ENCODE measurements around the gene TAS2R3. TPM values are rescaled to one million over a fixed set of nuclear protein-coding genes. Genes with fewer than 3 reads are reported as not detected.

The TAS2R3 gene
- total and polyA plus RNA-seq, 7 donors = 0.66 to 3.8 (median 0.83) TPM; not detected in 2

GRCh38 chr7:141717450-141717849 lies 46.4 kb upstream of the TAS2R3 start:
- H3K4me3 ChIP-seq = no peak overlapping the region
- 95 to 97% methylated on average over 1 of the region's 1 CpG for whole genome bisulfite sequencing, 2 donors
- intact Hi-C loops (cut with DNase I) = no loop called here
- H3K9me3 ChIP-seq = no peaks in the 10 kb centered on the region
- no peak for TF ChIP-seq EP300 (IDR thresholded peaks at IDR 0.05)
- TF ChIP-seq CTCF (IDR thresholded peaks at IDR 0.05) = no peak
- no peak for TF ChIP-seq POLR2A (IDR thresholded peaks at IDR 0.05)
- TF ChIP-seq POLR2AphosphoS5 (IDR thresholded peaks at IDR 0.05) = no peak
- DNase-seq = no peak
- H3K27ac ChIP-seq = no peak overlapping the region
- H3K4me1 ChIP-seq = no peaks in the 10 kb centered on the region
- H3K27me3 ChIP-seq = no peaks in the 10 kb centered on the region
- H3K36me3 ChIP-seq = no peaks in the 10 kb centered on the region

GRCh38 chr7:141722529-141722928 lies 41.4 kb upstream of the TAS2R3 start:
- WGBS, 2 donors = 68 to 90% methylated on average over 2 of the region's 2 CpGs
- H3K27me3 ChIP-seq = no peaks in the 10 kb centered on the region
- intact Hi-C loops (cut with DNase I) = no loop called here

GRCh38 chr7:141729020-141729419 lies 34.9 kb upstream of the TAS2R3 start:
- no peak overlapping the region for H3K27ac ChIP-seq
- intact Hi-C loops (cut with DNase I) = no loop called here
- no peaks in the 10 kb centered on the region for H3K36me3 ChIP-seq
- no peaks in the 10 kb centered on the region for H3K9me3 ChIP-seq
- no peak for DNase-seq
- no peaks in the 10 kb centered on the region for H3K27me3 ChIP-seq
- no peak for TF ChIP-seq CTCF (IDR thresholded peaks at IDR 0.05)
- TF ChIP-seq POLR2A (IDR thresholded peaks at IDR 0.05) = no peak
- H3K4me1 ChIP-seq = no peaks in the 10 kb centered on the region
- H3K4me3 ChIP-seq = no peak overlapping the region
- WGBS, 2 donors = 90 to 95% methylated on average over 1 of the region's 1 CpG

More at GRCh38 chr7:141722529-141722928, 41.4 kb upstream of the TAS2R3 start:
- H3K9me3 ChIP-seq = no peaks in the 10 kb centered on the region
- H3K4me3 ChIP-seq = no peak overlapping the region
- no peak for TF ChIP-seq CTCF (IDR thresholded peaks at IDR 0.05)
- TF ChIP-seq POLR2AphosphoS5 (IDR thresholded peaks at IDR 0.05) = no peak
- H3K4me1 ChIP-seq = no peaks in the 10 kb centered on the region
- no peak for DNase-seq
- H3K36me3 ChIP-seq = no peaks in the 10 kb centered on the region
- no peak overlapping the region for H3K27ac ChIP-seq

GRCh38 chr7:141731476-141732149 lies 32.3 kb upstream of the TAS2R3 start:
- no peaks in the 10 kb centered on the region for H3K36me3 ChIP-seq
- no peak overlapping the region for H3K4me3 ChIP-seq
- DNase-seq = no peak
- intact Hi-C loops (cut with DNase I) = no loop called here
- 89 to 96% methylated on average over 24 of the region's 24 CpGs for WGBS, 2 donors
- H3K4me1 ChIP-seq = no peaks in the 10 kb centered on the region
- no peaks in the 10 kb centered on the region for H3K9me3 ChIP-seq
- no peak overlapping the region for H3K27ac ChIP-seq
- TF ChIP-seq POLR2A (IDR thresholded peaks at IDR 0.05) = no peak
- no peak for TF ChIP-seq EP300 (IDR thresholded peaks at IDR 0.05)
- no peak for TF ChIP-seq CTCF (IDR thresholded peaks at IDR 0.05)
- no peak for TF ChIP-seq POLR2AphosphoS5 (IDR thresholded peaks at IDR 0.05)
- H3K27me3 ChIP-seq = no peaks in the 10 kb centered on the region
